GM23338 (cell line): Measurements from ENCODE around the gene MYO5B. TPM values are rescaled to one million over a fixed set of nuclear protein-coding genes. Genes with fewer than 3 reads are reported as not detected.

Experiments
- ATAC-seq: fragments of 200-7000 bp; cut with Tn5 transposase; 3 replicates; pipeline ENCODE4 v1.9.1; 2020
- DNase-seq: peaks from one replicate; pipeline ENCODE4 v3.0.0-alpha.2; 2015; ENCODE audit warnings: low spot score
- H2AFZ ChIP-seq: fragments of 200-600 bp; sonication (generic); 2 replicates; pipeline ENCODE4 v1.8.0; 2016; ENCODE audit warnings: antibody characterized with exemption, mild to moderate bottlenecking, moderate library complexity
- H3F3A ChIP-seq: fragments of 200-600 bp; sonication (generic); replicated peaks from 2 replicates; pipeline ENCODE4 v1.8.0; 2017; ENCODE audit warnings: antibody characterized with exemption, mixed run types, low read depth
- H3K27ac ChIP-seq: fragments of 200-600 bp; sonication (generic); 2 replicates; pipeline ENCODE4 v1.6.1; 2016; ENCODE audit warnings: low read depth
- H3K27me3 ChIP-seq: fragments of 200-600 bp; sonication (generic); 2 replicates; pipeline ENCODE4 v1.8.0; 2016; ENCODE audit warnings: mild to moderate bottlenecking, mixed run types, moderate library complexity; ENCODE audit not compliant: insufficient read depth
- H3K36me3 ChIP-seq: fragments of 200-600 bp; sonication (generic); 2 replicates; pipeline ENCODE4 v1.8.0; 2016; ENCODE audit warnings: mild to moderate bottlenecking; ENCODE audit not compliant: insufficient read depth
- H3K4me1 ChIP-seq: fragments of 200-600 bp; sonication (generic); 2 replicates; pipeline ENCODE4 v1.8.0; 2016; ENCODE audit warnings: mild to moderate bottlenecking, moderate library complexity; ENCODE audit not compliant: insufficient read depth
- H3K4me2 ChIP-seq: fragments of 200-600 bp; sonication (generic); 2 replicates; pipeline ENCODE4 v1.7.1; 2017; ENCODE audit warnings: mixed run types
- H3K4me3 ChIP-seq: fragments of 200-600 bp; sonication (generic); 2 replicates; pipeline ENCODE4 v1.6.1; 2016; ENCODE audit warnings: mixed run types
- H3K79me2 ChIP-seq: fragments of 200-600 bp; sonication (generic); replicated peaks from 2 replicates; pipeline ENCODE4 v1.8.0; 2017; ENCODE audit warnings: mild to moderate bottlenecking; ENCODE audit not compliant: insufficient read depth
- H3K9me2 ChIP-seq: fragments of 200-600 bp; sonication (generic); 2 replicates; pipeline ENCODE4 v1.8.0; 2017; ENCODE audit not compliant: insufficient read depth
- H4K20me1 ChIP-seq: fragments of 200-600 bp; sonication (generic); replicated peaks from 2 replicates; pipeline ENCODE4 v1.8.0; 2017; ENCODE audit warnings: mild to moderate bottlenecking; ENCODE audit not compliant: insufficient read depth
- H3K27ac Mint-ChIP-seq: 2 replicates; pipeline ENCODE4 v1.8.0; 2020; ENCODE audit warnings: inconsistent platforms, mild to moderate bottlenecking, moderate library complexity, mixed read lengths
- H3K27me3 Mint-ChIP-seq: 3 replicates; pipeline ENCODE4 v1.8.0; 2022; ENCODE audit warnings: low read depth, mild to moderate bottlenecking, moderate library complexity, mixed read lengths, inconsistent platforms; ENCODE audit not compliant: insufficient read depth, poor library complexity
- H3K36me3 Mint-ChIP-seq: 3 replicates; pipeline ENCODE4 v1.8.0; 2021; ENCODE audit warnings: low read depth, mild to moderate bottlenecking, inconsistent platforms, moderate library complexity, mixed read lengths
- H3K4me1 Mint-ChIP-seq: 3 replicates; pipeline ENCODE4 v1.8.0; 2020; ENCODE audit warnings: mild to moderate bottlenecking, inconsistent platforms, mixed read lengths
- H3K4me3 Mint-ChIP-seq: 3 replicates; pipeline ENCODE4 v1.8.0; 2021; ENCODE audit warnings: moderate library complexity, mild to moderate bottlenecking, inconsistent platforms, mixed read lengths
- H3K9me3 Mint-ChIP-seq: 3 replicates; pipeline ENCODE4 v1.8.0; 2020; ENCODE audit warnings: moderate library complexity, mild to moderate bottlenecking, inconsistent platforms, mixed read lengths
- CREB1 ChIP-seq: fragments of 250-450 bp; sonication (Bioruptor Pico); IDR thresholded peaks from 2 replicates; pipeline ENCODE4 v1.5.0; 2020; ENCODE audit warnings: low read depth, mild to moderate bottlenecking, moderate library complexity
- ETS1 ChIP-seq: IDR thresholded peaks from 2 replicates; pipeline ENCODE4 v1.6.1; 2016; ENCODE audit warnings: antibody characterized with exemption
- EZH2 ChIP-seq: fragments of 200-600 bp; sonication (generic); IDR thresholded peaks from one replicate; pipeline ENCODE4 v1.8.0; 2017; ENCODE audit warnings: antibody characterized with exemption, mild to moderate bottlenecking, low read depth; ENCODE audit not compliant: unreplicated experiment
- EZH2phosphoT487 ChIP-seq: fragments of 200-600 bp; sonication (generic); IDR thresholded peaks from one replicate; pipeline ENCODE4 v1.8.1; 2018; ENCODE audit warnings: antibody characterized with exemption; ENCODE audit not compliant: unreplicated experiment
- NANOG ChIP-seq: IDR thresholded peaks from 2 replicates; pipeline ENCODE4 v1.6.1; 2016; ENCODE audit warnings: antibody characterized with exemption, borderline replicate concordance
- POLR2AphosphoS5 ChIP-seq: IDR thresholded peaks from 2 replicates; pipeline ENCODE4 v1.6.1; 2016; ENCODE audit warnings: antibody characterized with exemption, low read depth
- STAT1 ChIP-seq: IDR thresholded peaks from one replicate; pipeline ENCODE4 v1.6.1; 2016; ENCODE audit warnings: antibody characterized with exemption; ENCODE audit not compliant: unreplicated experiment
- ZNF114 ChIP-seq: fragments of 250-450 bp; sonication (Bioruptor Pico); IDR thresholded peaks from 2 replicates; pipeline ENCODE4 v1.5.0; 2020; ENCODE audit warnings: mild to moderate bottlenecking, moderate library complexity
- ZNF331 ChIP-seq: fragments of 250-450 bp; sonication (Bioruptor Pico); IDR thresholded peaks from 2 replicates; pipeline ENCODE4 v1.5.0; 2020; ENCODE audit warnings: low read depth, mild to moderate bottlenecking, moderate library complexity
- ZNF462 ChIP-seq: fragments of 250-450 bp; sonication (Bioruptor Pico); IDR thresholded peaks from 2 replicates; pipeline ENCODE4 v1.5.0; 2020; ENCODE audit warnings: mild to moderate bottlenecking, moderate library complexity
- polyA plus RNA-seq: library from polyadenylated mRNA; unstranded; fragments of >200 nt; fragmentation: Nextera tagmentation; extraction: Ambion mirVana; gene quantifications from 2 replicates; pipeline ENCODE4 v1.2.1, GENCODE V29; 2016
- total RNA-seq: library from RNA; depleted of rRNA; stranded (reverse); fragments of >200 nt; shearing (Covaris generic); gene quantifications from 2 replicates; pipeline ENCODE4 v1.2.3, GENCODE V29; 2014

The MYO5B gene
- total and polyA plus RNA-seq, 2 experiments from 2014 or later: 3.2 to 19.1 TPM

- no peaks in the 10 kb centered on the region for H3K36me3 ChIP-seq
- no peaks in the 10 kb centered on the region; the same call in 2 of the 3 replicates for H3K9me3 Mint-ChIP-seq
- no peak overlapping the region for H3K4me3 ChIP-seq
- no peak overlapping the region for H3K27ac Mint-ChIP-seq
- H3K27ac ChIP-seq: no peak overlapping the region
- no peaks in the 10 kb centered on the region for H3K79me2 ChIP-seq
- no peak for TF ChIP-seq ZNF331 (CRISPR knock-in tag)
- TF ChIP-seq NANOG: no peak
- peaks cover 7% of the 10 kb centered on the region; the same call in 1 of the 2 replicates for H3K9me2 ChIP-seq
- no peaks in the 10 kb centered on the region for H3F3A ChIP-seq
- DNase-seq (no peak), ATAC-seq (no peak)
- H2AFZ ChIP-seq: no peak overlapping the region
- H3K4me1 ChIP-seq: peaks cover 11% of the 10 kb centered on the region
- H3K27me3 ChIP-seq: no peaks in the 10 kb centered on the region
- no peaks in the 10 kb centered on the region for H3K27me3 Mint-ChIP-seq
- H3K36me3 Mint-ChIP-seq: no peaks in the 10 kb centered on the region
- H3K4me3 Mint-ChIP-seq: no peak overlapping the region
- no peaks in the 10 kb centered on the region for H4K20me1 ChIP-seq
- H3K4me1 Mint-ChIP-seq: peaks cover 13% of the 10 kb centered on the region
- no peak overlapping the region for H3K4me2 ChIP-seq
Measured at GRCh38 chr18:50071397-50071796, 123.5 kb downstream of the MYO5B start.

GRCh38 chr18:50069422-50069821, 125.5 kb downstream of the MYO5B start:
- Mint-ChIP-seq H3K4me1 (peaks cover 7% of the 10 kb centered on the region), H3K27me3 (no peaks in the 10 kb centered on the region), H3K9me3 (no peaks in the 10 kb centered on the region), H3K4me3 (no peak overlapping the region), H3K27ac (no peak overlapping the region), H3K36me3 (no peaks in the 10 kb centered on the region)
- no peak overlapping the region for H2AFZ ChIP-seq
- ATAC-seq: no peak
- H3F3A ChIP-seq: no peaks in the 10 kb centered on the region
- H3K4me2 ChIP-seq: no peak overlapping the region
- no peak overlapping the region for H3K4me3 ChIP-seq
- no peak overlapping the region for H3K27ac ChIP-seq
- H3K27me3 ChIP-seq: no peaks in the 10 kb centered on the region
- peaks cover 7% of the 10 kb centered on the region for H3K4me1 ChIP-seq
- no peak for TF ChIP-seq STAT1
- no peak for TF ChIP-seq EZH2phosphoT487
- TF ChIP-seq CREB1: no peak
- no peak for TF ChIP-seq ETS1
- TF ChIP-seq ZNF114: no peak
- no peak for TF ChIP-seq ZNF331 (CRISPR knock-in tag)
- TF ChIP-seq EZH2: no peak
- no peak for TF ChIP-seq POLR2AphosphoS5
- no peak for TF ChIP-seq NANOG
- TF ChIP-seq ZNF462: no peak
- H4K20me1 ChIP-seq: no peaks in the 10 kb centered on the region
- H3K36me3 ChIP-seq: no peaks in the 10 kb centered on the region
- peaks cover 7% of the 10 kb centered on the region; the same call in 1 of the 2 replicates for H3K9me2 ChIP-seq
- DNase-seq: no peak
- no peaks in the 10 kb centered on the region for H3K79me2 ChIP-seq
